HG02798 (cell line): Measurements from ENCODE around the gene PPARA.
"Not testable (repeated sequence)": the region's sequence is repeated elsewhere in the genome, so short reads cannot be mapped to it uniquely, and the experiment has no call there.

Experiments
- ATAC-seq: cut with Tn5 transposase; IDR thresholded peaks from one replicate; pipeline ENCODE4 v1.9.1; 2021; ENCODE audit warnings: mild to moderate bottlenecking; ENCODE audit not compliant: unreplicated experiment, poor library complexity

Gene PPARA

DNA sequence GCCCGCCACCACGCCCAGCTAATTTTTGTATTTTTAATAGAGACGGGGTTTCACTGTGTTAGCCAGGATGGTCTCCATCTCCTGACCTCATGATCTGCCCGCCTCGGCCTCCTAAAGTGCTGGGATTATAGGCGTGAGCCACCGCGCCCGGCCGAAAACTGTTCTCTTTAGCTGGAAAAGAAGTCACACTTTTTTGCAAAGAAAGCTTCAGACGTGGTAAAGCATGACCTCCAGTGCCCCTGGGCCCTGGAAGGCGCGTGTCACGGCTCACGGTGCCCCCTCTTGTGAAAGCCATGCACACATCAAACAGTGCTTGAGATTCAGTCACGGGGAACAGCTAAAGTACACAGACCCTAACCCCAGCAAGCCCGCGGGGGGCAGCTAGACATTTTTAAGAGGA, 48.5 kb downstream of the PPARA start:
- not testable (repeated sequence) for ATAC-seq

DNA sequence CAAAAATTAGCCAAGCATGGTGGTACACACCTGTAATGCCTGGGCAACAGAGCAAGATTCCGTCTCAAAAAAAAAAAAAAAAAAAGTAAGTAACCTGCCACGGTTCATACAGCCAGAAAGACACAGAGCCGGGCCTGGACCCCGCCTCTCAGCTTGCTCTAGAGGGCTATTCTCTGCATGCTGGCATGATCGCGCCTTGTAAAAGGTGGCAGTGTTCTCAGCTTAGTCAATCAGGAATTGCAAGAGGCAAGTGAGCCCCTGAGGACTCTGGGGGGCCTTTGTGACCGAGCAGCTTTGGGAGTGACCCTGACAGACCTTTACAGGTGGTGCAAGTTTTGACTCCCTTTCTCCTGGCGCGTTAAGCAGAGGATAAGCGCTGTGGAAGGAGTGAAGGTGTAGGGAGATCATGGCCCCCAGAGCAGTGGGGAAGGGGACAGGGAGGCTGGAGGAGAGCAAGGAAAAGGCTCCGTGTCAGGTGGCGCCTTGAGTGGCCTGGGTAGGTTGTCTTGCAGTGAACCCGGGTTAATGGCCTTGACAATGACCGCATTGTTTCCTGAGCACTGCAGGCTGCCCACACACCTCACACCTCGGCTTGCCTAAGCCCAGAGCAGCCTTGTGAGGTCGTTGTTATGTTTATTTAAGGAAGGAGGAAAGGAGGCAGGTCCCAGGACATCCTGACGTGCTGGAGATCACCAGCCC, 50.9 kb downstream of the PPARA start:
- no peak for ATAC-seq

DNA sequence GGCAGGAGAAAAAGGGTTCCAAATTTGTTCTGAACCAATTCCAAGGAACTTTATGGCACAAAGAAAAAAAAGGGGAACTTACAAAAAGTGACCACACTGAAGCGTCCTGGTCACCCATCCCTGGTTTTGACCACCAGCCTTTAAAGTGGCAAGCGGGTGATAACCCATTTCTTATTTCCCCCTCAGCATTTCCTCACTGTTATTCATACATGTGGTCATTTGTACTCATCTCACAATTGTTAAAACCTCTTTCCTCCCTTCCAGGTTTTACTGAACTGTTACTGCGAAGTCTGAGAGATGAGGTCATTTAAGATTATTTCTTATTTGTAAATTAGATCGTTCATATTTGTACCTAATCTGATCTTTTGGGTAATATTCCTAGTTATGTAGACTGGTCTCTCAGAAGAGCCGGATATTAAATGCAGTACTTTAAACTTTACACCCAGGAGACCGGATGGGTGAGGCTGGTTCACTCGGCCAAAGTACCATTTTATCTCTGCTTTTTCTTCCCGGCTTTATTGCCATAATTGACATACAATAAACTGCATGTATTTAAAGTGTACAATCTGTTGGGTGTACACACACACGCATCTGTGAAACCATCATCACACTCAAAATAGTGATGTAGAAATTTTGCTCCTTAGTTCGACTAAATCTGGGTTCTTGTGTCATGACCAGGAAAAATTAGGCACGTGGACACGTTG, 52.7 kb downstream of the PPARA start:
- no peak for ATAC-seq

DNA sequence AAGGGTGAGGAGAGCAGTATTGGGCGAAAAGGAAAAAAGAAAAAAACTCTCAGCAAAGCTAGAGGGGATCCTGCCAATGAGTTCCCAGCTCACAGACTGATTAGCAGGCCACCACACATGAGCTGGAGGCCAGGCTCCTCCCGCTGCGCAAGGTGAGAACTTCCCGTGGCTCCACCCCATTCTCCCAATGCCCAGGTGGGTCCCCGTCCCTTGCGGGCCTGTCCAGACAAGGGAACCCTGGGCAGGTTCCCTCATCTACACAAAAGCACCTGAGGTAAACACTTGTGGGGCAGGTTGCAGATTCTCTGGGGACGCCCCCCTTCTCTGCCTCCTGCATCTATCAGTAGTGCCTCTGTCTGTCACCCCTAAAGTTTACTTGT, 53.3 kb downstream of the PPARA start:
- no peak for ATAC-seq

DNA sequence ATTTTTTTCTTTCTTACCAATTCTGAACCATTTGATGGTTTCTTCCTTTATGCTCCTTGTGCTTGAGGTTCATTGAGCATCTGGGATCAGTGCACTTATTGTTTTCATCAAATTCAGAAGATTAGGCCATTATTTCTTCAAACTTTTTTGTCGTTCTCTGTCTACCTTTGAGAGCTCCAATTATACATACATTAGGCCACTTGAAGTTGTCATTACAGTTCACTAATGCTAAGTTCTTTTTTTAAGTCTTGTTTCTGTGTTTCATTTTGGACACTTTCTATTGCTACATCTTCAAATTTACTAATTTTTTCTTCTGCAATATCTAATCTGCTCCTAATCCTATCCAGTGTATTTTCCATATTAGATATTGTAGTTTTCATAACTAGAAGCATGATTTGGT, 58.9 kb downstream of the PPARA start:
- no peak for ATAC-seq

DNA sequence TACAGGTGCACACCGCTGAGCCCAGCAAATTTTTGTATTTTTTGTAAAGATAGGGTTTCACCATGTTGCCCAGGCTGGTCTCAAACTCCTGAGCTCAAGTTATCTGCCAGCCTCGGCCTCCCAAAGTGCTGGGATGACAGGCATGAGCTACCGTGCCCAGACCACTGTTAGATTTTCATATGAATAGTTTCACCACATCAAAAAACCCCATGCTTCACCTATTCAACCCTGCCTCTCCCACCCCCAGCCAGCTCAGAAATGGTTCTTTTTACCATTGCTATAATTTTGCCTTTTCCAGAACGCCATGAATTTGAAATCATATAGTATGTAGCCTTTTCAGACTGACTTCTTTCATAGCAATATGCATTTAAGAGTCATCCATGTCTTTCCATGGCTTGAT, 61.9 kb downstream of the PPARA start:
- ATAC-seq: no peak

DNA sequence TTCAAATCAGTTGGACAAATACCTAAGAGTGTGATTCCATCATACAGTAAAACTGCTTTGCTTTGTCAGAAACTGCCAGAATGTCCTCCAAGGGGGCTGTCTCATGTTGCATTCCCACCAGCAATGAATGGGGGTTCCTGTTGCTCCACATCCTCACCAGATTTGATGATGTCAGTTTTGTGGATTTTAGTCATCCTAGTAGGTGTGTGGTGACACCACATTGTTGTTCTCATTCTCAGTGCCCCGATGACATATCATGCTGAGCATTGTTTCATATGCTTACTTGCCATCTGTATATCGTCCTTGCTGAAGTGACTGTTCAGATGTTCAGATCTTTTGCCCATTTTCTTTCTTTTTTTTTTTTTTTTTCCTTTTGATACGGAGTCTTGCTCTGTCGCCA, 62.7 kb downstream of the PPARA start:
- no peak for ATAC-seq

DNA sequence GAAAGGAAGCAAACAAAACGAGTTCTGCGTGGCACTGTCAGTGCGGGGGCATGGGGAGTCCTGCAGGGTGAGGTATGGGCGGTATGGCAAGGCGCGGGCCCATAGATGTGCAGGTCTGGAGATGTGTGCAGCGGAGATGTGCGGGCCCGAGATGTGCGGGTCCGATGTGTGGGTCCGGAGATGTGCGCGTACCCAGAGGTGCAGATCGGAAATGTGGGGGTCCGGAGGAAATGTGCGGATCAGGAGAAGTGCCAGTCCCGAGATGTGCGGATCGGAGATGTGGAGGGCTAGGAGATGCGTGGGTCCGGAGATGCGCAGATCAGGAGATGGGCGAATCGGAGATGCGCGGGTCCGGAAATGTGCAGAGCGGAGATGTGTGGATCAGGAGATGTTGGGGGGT, 63.8 kb downstream of the PPARA start:
- no peak for ATAC-seq

DNA sequence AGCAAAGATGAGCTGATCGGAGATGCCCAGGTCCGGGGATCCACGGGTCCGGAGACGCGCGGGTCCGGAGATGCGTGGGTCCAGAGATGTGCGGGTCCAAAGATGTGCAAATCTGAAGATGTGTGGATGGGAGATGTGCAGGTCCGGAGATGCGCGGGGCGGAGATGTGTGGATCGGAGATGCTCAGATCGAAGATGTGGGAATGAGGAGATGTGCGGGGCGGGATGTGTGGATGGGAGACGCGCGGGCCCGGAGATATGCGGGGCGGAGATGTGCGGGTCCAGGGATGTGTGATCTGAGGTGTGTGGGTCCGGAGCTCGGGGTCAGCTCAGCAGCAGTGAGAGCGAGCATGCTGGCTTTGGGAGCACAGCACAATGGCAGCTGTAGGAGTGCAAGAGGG, 64.3 kb downstream of the PPARA start:
- no peak for ATAC-seq

DNA sequence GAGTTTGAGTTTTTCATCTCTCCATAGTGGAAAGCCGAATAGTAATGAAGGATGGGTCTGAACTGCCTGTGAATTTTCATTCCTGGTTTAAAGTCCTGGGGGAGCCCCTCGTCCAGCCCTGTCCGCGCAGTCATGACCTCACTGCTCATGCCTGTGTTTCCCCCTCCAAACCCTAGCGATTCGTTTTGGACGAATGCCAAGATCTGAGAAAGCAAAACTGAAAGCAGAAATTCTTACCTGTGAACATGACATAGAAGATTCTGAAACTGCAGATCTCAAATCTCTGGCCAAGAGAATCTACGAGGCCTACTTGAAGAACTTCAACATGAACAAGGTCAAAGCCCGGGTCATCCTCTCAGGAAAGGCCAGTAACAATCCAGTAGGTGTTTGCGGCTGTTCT, 69.3 kb downstream of the PPARA start:
- ATAC-seq: no peak

DNA sequence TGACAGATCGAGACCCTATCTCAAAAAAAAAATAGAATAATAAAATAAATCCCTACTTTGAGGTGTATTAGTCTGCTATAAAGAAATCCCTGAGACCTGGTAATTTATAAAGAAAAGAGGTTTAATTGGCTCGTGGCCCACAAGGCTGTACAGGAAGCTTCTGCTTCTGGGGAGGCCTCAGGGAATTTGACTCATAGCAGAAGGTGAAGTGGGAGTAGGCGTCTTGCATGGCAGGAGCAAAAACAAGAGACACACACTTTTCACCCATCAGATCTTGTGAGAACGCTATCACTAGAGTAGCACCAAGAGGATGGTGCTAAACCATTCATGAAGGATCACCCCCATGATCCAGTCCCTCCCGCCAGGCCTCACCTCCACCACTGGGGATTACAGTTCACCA, 70.6 kb downstream of the PPARA start:
- ATAC-seq: no peak

DNA sequence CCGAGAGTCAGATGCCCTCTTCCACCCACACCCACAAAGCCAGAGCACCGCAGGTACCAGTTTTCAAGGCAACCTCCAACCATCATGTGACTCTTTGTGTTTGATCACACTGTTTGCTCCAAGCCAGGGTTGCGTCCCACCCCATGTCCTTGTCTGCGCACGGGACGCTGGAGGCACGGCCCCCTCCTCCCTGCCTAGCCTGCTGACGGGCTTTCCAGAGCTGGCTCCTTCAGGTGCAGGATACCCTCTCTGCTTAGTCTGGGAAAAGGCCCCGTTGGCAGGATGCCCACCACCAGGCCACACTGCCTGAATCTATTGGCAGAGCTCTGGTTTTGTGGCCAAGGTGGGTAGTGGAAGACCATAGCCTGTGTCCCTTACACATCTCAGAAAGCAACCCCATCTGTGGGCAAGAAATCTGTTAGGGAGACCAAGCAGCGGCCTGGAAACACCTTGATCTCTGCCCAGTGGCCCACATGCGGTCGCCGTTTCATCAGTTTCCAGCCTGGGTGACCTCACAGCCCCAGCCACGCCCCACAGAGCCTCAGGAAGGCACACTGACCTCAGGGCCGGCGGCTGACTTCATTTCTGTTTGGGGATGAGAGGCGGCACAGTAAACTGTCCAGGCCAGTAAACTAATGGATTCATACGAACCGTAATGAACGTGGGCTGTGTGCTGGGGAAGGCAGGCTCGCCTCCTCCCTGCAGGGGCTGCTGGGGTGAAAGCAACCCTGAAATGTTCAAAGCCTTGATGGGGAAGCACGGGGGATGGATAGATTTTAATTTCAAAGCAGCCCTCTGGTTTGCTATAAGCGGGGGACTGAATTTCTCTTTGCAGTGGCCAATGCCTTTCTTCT, 73.9 kb downstream of the PPARA start:
- no peak for ATAC-seq

DNA sequence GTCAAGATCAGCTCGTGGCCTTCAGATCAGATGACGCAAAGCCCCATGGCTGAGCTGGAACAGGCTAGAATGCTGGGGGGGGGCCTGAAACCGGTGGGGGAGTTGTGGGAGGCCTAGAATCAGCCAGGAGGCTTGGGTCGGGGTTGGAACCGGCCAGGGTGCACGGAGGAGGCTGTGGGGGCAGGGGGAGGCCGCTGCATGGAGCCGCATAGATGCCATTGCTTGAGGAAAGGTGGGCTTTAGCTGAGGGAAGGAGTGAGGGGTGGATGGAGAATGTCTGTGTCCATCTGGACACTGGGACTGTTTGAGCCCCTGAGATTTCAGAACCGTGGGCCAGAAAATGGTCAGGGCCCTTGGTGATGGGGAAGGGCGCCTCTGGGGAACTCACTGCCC, 74.6 kb downstream of the PPARA start:
- no peak for ATAC-seq

DNA sequence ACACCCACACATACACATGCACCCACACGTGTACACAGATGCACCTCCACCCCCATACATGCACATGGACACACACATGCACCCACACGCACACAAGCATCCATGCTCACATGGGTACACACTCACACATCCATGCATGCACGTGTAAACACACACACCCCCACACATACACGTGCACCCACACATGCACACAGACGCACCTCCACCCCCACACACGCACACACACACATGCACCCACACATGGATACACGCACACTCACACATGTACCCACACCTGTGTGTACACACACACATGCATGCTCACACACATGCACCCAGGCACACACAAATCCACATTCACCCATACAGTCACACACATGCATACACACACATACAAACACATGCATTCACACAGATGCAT, 75.3 kb downstream of the PPARA start:
- ATAC-seq: no peak

DNA sequence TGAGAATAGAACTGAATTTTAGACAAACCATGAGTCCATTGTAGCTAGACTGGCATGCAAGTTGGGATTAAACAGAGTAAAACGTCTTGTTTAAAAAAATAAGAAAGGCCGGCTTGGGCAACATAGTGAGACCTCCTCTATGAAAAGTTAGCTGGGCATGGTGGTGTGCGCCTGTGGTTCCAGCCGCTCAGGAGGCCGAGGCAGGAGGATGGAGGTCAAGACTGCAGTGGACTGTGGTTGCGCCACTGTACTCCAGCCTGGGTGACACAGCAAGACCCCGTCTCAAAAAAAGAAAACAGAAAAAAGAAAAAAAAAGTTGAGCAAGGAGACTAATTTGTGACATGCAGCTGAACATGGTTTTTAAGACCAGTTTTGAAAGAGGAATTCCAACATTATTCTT, 76.3 kb downstream of the PPARA start:
- no peak for ATAC-seq

DNA sequence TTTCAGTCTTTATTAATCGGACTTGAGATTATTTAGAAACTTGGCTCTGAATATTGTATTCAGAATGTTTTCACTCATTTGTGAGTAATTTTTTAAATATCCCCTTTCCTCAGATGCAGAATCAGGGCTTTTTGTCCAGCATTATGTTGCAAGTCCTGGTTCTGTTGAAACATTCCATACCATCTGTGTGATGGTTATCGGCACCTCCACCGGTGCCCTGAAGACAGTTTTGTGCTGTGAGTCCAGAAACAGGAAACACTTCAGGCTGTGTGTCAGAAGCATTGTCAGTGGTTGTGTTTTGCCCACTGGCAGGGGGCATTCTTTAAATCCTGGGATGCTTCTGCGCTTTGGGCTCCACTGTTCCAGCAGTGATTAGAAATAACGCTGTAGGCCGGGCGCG, 79.4 kb downstream of the PPARA start:
- no peak for ATAC-seq

DNA sequence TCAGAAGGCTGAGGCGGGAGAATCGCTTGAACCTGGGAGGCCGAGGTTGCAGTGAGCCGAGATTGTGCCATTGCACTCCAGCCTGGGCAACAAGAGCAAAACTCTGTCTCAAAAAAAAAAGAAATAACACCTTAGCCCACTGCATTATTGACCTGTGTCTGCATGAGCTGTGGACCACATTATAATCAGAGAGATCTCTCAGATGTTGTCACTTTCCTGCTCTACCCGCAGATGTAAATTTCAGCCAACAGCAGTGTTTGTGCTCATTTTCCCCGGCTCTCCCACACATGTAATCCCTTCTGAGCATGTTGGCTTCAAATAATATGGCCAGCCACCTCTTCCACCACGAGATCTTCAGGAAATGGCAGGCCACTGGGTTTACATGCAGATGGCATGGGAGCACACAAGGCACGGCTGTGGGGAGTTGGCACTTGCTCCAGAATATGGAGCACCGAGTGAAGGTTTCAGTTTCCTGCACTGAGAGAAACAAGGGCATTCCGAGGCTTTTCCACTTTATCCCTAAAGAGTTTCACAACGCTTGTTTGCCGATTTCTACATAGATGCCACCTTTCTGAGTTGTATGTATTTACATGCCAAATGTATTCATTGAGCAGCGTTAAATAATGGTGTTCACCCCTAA, 80.1 kb downstream of the PPARA start:
- no peak for ATAC-seq

DNA sequence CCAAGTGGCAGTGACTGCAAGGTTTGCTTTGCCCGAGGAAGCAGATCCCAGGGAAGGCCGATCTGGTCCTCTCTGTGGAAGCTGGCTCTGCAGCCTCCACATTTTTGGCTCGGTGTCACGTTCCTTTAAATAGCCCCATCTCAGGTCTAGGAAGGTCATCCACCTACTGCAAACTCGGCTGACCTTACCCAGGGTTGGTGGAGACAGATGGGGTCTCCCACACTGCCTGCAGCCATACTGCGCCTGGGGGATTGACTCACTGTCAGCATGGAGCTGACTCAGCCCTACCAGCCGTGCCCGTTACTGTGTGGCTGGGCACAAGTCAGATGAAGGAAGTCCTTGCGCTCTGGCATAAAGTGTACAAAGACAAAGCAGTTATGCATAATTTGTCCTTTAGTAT, 82.9 kb downstream of the PPARA start:
- no peak for ATAC-seq

DNA sequence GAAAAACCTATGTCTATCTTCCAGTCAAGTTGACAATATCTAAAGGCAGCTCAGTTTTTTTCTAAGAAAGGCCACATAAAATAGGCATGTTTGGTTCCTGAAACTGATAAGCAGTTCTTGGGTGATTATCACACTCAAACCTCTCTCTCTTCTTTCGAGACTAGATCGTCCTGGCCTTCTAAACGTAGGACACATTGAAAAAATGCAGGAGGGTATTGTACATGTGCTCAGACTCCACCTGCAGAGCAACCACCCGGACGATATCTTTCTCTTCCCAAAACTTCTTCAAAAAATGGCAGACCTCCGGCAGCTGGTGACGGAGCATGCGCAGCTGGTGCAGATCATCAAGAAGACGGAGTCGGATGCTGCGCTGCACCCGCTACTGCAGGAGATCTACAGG, 84.6 kb downstream of the PPARA start:
- ATAC-seq: no peak

DNA sequence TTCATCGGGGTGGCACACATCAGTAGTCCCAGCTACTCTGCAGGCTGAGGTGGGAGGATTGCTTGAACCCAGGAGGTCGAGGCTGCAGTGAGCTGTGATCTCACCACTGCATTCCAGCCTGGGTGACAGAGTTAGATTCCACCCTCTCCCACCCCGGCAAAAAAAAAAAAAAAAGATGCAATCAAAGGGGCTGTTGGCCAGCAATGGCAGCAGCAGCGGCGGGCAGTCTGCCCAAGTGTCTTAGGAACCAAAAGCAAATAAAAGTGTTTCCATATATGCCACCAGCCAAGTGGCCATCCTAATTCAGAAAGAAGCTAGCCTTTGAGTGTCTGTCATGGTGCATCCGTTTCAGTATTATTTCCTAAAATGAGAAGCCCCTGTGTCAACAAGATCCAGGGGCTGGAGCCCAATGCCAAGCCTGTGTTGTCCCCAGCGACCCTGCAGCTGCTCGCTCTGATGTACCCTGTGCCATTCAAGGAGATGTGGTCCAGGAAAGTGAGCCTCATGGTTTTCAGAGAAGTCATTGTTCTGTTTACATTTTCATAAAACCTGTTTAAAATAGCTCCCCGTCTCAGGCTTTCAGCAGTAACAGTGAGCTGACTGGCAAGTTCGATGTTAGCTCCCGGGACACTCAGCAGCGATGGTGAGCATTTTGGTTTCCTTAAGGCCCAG, 87.3 kb downstream of the PPARA start:
- ATAC-seq: no peak
